Right cardiac atrium (tissue), 5 donors: Measurements from ENCODE around the gene ZDHHC16. TPM values are rescaled to one million over a fixed set of nuclear protein-coding genes. Genes with fewer than 3 reads are reported as not detected.

Experiments used
- ATAC-seq, 2 donors: fragments of 200-7000 bp; cut with Tn5 transposase; one replicate each; pipeline versions ENCODE4 v1.8.0 to v1.9.1; 2020; ENCODE audit warnings: moderate library complexity in 2 of 2, mild to moderate bottlenecking in 1 of 2
- DNase-seq, 3 donors: peaks; one replicate each; pipeline ENCODE4 v3.0.0-alpha.2; 2020
- H3K27ac ChIP-seq: one replicate; pipeline ENCODE4 v1.5.1; 2013; ENCODE audit warnings: mild to moderate bottlenecking, low read length, control low read depth, moderate library complexity
- H3K27me3 ChIP-seq: one replicate; pipeline ENCODE4 v1.6.1; 2013; ENCODE audit not compliant: control insufficient read depth, insufficient read depth
- H3K4me1 ChIP-seq: one replicate; pipeline ENCODE4 v1.6.1; 2013; ENCODE audit warnings: low read length; ENCODE audit not compliant: control insufficient read depth, insufficient read depth
- H3K4me3 ChIP-seq: one replicate; pipeline ENCODE4 v1.5.1; 2013; ENCODE audit warnings: low read length, control low read depth
- H3K9me3 ChIP-seq: one replicate; pipeline ENCODE4 v1.6.1; 2013; ENCODE audit warnings: low read length; ENCODE audit not compliant: control insufficient read depth
- WGBS: extraction: QIAGEN DNeasy Blood & Tissue Kit; methylation state at CpG from one replicate; pipeline ENCODE4 v1.1.7; 2013; 5-methylcytosine and 5-hydroxymethylcytosine counted together
- intact Hi-C, 4 donors: fragments of 100-400 bp; cut with DNase I; formaldehyde crosslinking; loops; one replicate each; pipeline versions ENCODE4 v1.11.0 to v1.14.0; 2022 to 2023
- polyA plus RNA-seq: library from polyadenylated mRNA; stranded (reverse); fragments of 200-250 nt; gene quantifications from one replicate; pipeline ENCODE4 v1.2.3, GENCODE V29; 2013
- total RNA-seq, 4 donors: library from RNA; stranded (reverse); fragmentation: NEBNext Ultra II Directional; extraction: Animal tissue kit (Norgen Biotek cat#: 25700); gene quantifications; one replicate each; pipeline ENCODE4 v1.2.1, GENCODE V29; 2021
- donor health status: healthy with polysubstance abuse.
- donor health status: DM: no; HTN: yes; CAD: no.
- donor health status: DM: no; HTN: no; CAD: no.
- donor health status: DM: no; HTN: yes; CAD: no; lungs with severe emphysema.
- donor health status: DM: yes; HTN: yes; CAD: no.

Gene ZDHHC16
- total and polyA plus RNA-seq, 5 donors = 18.9 to 28.6 (median 23.4) TPM

DNA sequence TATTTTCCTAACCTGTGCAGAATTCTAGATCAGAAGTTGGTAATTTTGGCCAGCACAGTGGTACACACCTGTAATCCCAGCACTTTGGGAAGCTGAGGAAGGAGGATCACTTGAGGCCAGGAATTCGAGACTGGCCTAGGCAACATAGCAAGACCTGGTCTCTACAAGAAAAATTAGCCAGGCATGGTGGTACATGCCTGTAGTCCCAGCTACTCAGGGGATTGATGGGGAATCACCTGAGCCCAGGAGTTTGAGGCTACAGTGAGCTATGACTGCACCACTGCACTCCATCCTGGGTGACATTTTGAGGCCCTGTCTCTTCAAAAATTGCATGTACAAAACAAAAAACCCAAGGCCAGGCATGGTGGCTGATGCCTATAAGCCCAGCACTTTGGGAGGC is 11.4 kb upstream of the ZDHHC16 start:
- intact Hi-C loops = no loop called here
- WGBS = 90% methylated on average over 1 of the region's 1 CpG
- no peaks in the 10 kb centered on the region for H3K27me3 ChIP-seq
- no peak for ATAC-seq
- no peak overlapping the region for H3K4me3 ChIP-seq
- no peak for DNase-seq
- no peaks in the 10 kb centered on the region for H3K4me1 ChIP-seq
- no peaks in the 10 kb centered on the region for H3K9me3 ChIP-seq
- H3K27ac ChIP-seq = no peak overlapping the region

DNA sequence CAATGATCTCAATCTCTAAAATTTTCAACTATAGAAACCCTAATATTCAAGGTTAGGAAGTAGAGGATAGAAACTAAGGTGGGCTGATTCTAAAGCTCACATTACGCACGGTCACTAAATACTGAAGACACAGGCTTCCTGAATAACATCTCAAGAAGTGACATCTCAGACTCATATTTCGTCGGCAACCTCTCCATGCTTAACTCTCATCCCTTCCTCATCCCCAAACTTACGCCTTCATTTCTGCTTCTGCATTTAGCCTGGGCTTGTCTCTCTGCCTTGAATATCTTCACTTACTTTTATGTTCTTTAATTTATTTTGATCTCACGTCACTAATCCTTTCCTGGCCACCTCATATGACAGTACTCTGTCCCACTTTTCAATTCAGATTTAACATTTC is 10.8 kb upstream of the ZDHHC16 start:
- Histone ChIP-seq H3K27me3 (no peaks in the 10 kb centered on the region), H3K27ac (no peak overlapping the region), H3K9me3 (no peaks in the 10 kb centered on the region), H3K4me3 (no peak overlapping the region), H3K4me1 (no peaks in the 10 kb centered on the region)
- no peak for DNase-seq
- no peak for ATAC-seq
- WGBS = 94% methylated on average over 6 of the region's 6 CpGs
- intact Hi-C loops = no loop called here

GRCh38 chr10:97442277-97442676 is 3.7 kb upstream of the ZDHHC16 start:
- no peak for DNase-seq
- WGBS = 96% methylated on average over 1 of the region's 1 CpG
- intact Hi-C loops = no loop called here
- Histone ChIP-seq H3K4me3 (no peak overlapping the region), H3K4me1 (peaks cover 6% of the 10 kb centered on the region), H3K27ac (no peak overlapping the region), H3K9me3 (no peaks in the 10 kb centered on the region), H3K27me3 (no peaks in the 10 kb centered on the region)
- ATAC-seq = no peak

DNA sequence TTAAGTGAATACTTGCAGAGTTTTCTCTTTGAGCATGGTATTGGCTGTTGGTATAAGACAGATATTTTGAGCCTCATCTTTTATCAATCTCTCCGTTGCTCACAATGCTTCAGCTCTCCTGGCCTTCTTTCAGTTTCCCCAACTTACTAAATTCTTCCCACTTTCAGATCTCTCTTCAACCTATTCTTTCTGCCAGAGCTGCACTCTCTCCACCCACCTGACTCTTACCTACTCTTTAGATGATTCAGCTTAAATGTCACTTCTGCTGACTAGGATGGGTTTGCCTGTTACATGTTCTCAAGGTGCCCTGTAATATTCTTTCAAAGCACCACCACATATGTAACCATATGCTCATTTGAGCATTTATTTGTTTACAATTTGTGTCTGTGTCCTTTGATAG is 1.8 kb upstream of the ZDHHC16 start:
- H3K9me3 ChIP-seq = no peaks in the 10 kb centered on the region
- no peak for DNase-seq
- peaks cover 7% of the 10 kb centered on the region for H3K4me1 ChIP-seq
- intact Hi-C loops = no loop called here
- H3K27me3 ChIP-seq = no peaks in the 10 kb centered on the region
- WGBS = 87% methylated on average over 1 of the region's 1 CpG
- ATAC-seq = no peak
- no peak overlapping the region for H3K4me3 ChIP-seq
- H3K27ac ChIP-seq = no peak overlapping the region

GRCh38 chr10:97445357-97445721 is 636 bp upstream of the ZDHHC16 start:
- DNase-seq = no peak
- intact Hi-C loops = no loop called here

GRCh38 chr10:97450828-97451227 is 4.9 kb downstream of the ZDHHC16 start:
- Histone ChIP-seq H3K4me1 (peaks cover 20% of the 10 kb centered on the region), H3K4me3 (no peak overlapping the region), H3K27ac (no peak overlapping the region), H3K9me3 (no peaks in the 10 kb centered on the region), H3K27me3 (no peaks in the 10 kb centered on the region)
- ATAC-seq = no peak
- 47% methylated on average over 2 of the region's 2 CpGs for WGBS
- intact Hi-C loops = no loop called here
- DNase-seq = no peak

More at GRCh38 chr10:97445357-97445721, 636 bp upstream of the ZDHHC16 start:
- Histone ChIP-seq H3K4me3 (peak overlapping the region; percentile 77), H3K27me3 (no peaks in the 10 kb centered on the region), H3K4me1 (peaks cover 8% of the 10 kb centered on the region), H3K9me3 (no peaks in the 10 kb centered on the region), H3K27ac (peak overlapping the region; percentile 5)
- ATAC-seq = no peak
- WGBS = 1% methylated on average over 13 of the region's 13 CpGs

- intact Hi-C loops = no loop called here
- no peak overlapping the region for H3K4me3 ChIP-seq
- no peak overlapping the region for H3K27ac ChIP-seq
- no peaks in the 10 kb centered on the region for H3K27me3 ChIP-seq
- DNase-seq (peak in 1 of 3 donors; percentile 62), ATAC-seq (peak in 1 of 2 donors; percentile 6)
- peaks cover 20% of the 10 kb centered on the region for H3K4me1 ChIP-seq
- H3K9me3 ChIP-seq = no peaks in the 10 kb centered on the region
- WGBS = 95% methylated on average over 17 of the region's 17 CpGs
These were observed 5.6 kb downstream of the ZDHHC16 start for GRCh38 chr10:97451605-97452004.

DNA sequence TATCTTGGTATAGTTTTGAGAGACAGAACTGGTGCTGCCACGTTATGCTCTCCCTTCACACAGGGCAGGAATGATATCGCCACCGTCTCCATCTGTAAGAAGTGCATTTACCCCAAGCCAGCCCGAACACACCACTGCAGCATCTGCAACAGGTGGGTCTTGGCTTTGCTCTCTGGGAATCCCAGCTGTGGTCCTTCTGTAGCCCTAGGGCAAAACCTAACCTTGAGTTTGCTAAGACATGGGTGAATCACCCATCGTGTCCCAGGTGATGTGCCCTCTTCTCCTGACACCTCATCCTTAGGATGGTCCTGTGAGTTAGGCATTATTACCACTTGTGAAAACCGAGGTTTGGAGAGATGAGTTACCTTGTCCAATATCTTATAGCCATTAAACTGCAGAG is 6.4 kb downstream of the ZDHHC16 start:
- DNase-seq = no peak
- intact Hi-C loops = no loop called here
- Histone ChIP-seq H3K4me3 (no peak overlapping the region), H3K27ac (no peak overlapping the region), H3K27me3 (no peaks in the 10 kb centered on the region), H3K9me3 (no peaks in the 10 kb centered on the region), H3K4me1 (peaks cover 14% of the 10 kb centered on the region)
- no peak for ATAC-seq
- WGBS = 89% methylated on average over 6 of the region's 6 CpGs

DNA sequence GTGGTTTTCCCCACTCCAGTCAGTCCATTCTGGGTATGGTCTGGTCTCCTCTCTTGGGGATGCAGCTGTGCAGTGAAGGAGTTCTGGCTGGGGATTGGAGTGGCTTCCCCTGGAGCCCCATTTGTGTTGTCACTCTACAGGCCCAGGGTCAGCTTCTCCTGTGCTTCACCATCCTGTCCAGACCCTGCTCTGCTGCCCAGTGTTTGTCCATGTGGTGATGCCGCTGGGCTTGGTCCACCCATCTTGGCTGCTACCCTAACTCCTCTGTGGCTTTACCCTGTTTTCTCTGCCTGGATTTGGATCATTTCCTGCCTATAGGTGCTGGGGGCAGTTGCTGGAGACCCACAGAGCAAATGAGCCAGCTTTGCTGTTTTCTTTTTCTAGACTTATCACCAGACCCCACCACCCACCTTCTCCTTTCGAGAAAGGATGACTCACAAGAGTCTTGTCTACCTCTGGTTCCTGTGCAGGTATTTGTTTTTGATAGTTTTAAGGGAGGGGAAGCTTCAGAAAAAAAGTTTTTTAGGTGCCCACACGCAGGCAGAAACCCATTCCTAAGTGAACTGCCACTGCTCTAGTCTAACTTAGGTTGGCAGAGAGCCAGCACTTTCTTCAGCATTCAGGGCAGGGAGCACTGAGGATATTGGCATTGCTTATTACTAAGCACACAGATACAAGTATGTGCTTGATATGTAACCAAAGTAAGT is 8.5 kb downstream of the ZDHHC16 start:
- WGBS = 65% methylated on average over 3 of the region's 3 CpGs
- DNase-seq (no peak), ATAC-seq (peak; percentile 28 to 52)
- Histone ChIP-seq H3K9me3 (no peaks in the 10 kb centered on the region), H3K27me3 (no peaks in the 10 kb centered on the region), H3K27ac (no peak overlapping the region), H3K4me1 (peaks cover 14% of the 10 kb centered on the region), H3K4me3 (no peak overlapping the region)
- intact Hi-C loops = no loop called here

DNA sequence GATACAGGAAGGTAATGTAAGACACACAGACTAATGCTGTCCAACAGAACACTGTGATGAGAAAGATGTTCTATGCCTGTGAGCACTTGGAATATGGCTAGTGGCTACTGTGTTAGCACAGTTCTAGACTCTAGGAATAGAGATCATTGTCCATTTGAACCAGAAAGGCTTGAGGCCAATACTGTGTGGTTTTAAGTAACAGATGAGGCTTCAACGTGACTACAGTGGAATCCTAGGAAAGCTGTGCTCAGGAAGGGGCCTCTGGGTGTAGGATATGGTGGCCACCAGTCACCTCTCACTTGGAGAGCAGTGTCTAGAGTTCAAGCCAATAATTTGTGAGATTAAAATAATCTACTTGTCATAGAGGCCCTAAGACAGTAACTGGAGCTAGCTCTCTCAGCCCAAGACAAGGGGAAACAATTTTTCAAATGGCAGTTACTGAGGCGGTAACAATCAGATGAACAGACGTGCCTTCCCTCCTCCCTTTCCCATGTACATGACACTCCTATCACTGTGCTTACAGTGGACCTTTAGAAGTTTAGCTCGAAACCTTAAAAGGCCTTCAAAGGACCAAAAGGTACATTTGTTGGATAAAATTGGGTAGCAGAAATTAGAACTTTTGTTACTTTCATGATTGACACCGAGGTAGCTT is 10.2 kb downstream of the ZDHHC16 start:
- Histone ChIP-seq H3K27me3 (no peaks in the 10 kb centered on the region), H3K4me3 (no peak overlapping the region), H3K9me3 (no peaks in the 10 kb centered on the region), H3K4me1 (peaks cover 7% of the 10 kb centered on the region), H3K27ac (no peak overlapping the region)
- DNase-seq = no peak
- intact Hi-C loops = no loop called here
- ATAC-seq = no peak
- 61% methylated on average over 5 of the region's 5 CpGs for WGBS

GRCh38 chr10:97456686-97457065 is 10.7 kb downstream of the ZDHHC16 start:
- DNase-seq (no peak), ATAC-seq (no peak)
- Histone ChIP-seq H3K4me1 (peaks cover 7% of the 10 kb centered on the region), H3K4me3 (no peak overlapping the region), H3K27me3 (no peaks in the 10 kb centered on the region), H3K27ac (no peak overlapping the region), H3K9me3 (no peaks in the 10 kb centered on the region)
- WGBS = 62% methylated on average over 3 of the region's 3 CpGs
- intact Hi-C loops = no loop called here
